Measurements from ENCODE around the gene ZNF362. TPM values are rescaled to one million over a fixed set of nuclear protein-coding genes. Genes with fewer than 3 reads are reported as not detected.

Gene ZNF362
- total RNA-seq, 2 donors from 2014 or later: 25.3 to 55.4 TPM

DNA sequence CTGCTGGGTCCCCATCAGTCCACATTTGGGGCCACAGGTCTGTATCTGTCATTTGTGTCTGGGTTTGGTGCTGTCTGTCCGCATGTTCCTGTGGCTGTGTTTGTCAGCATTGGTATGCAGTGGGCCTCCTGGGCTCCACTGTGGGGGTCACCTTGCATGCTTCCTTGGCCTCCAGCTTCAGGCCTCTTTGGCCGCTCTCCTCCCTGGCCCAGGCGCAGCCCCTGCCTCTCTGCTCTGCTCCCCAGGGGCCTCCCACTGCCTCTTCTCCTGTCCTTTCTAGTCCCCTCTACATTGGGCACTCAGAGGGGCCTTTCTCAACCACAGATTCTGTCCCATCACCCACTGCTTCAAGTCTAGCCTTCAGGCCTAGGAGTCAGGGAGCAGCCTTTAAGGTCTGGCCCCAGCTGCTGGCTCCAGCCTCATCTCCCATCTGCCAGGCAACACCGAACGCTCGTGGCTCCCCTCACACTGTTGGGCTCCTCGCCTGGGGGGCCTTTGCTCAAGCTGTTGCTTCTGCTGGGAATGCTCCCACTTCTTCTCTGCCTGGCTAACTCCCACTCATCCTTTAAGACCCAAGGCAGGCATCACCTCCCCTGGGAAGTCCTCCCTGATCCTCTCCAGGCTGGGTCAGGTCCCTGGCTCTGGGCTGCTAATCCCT is 14.6 kb downstream of the ZNF362 start:
- H3K27ac ChIP-seq: peak overlapping the region; percentile 29 to 51
- no peak overlapping the region for H3K4me3 ChIP-seq
- peaks cover 17 to 90% of the 10 kb centered on the region in 2 donors for H3K4me1 ChIP-seq (ENCODE audit: control insufficient read depth in 1 of 2, low read depth in 2 of 2)
- no peaks in the 10 kb centered on the region for H3K9me3 ChIP-seq
- no peak for TF ChIP-seq CTCF (IDR thresholded peaks at IDR 0.05)
- H3K27me3 ChIP-seq (replicated peaks; ENCODE audit: insufficient read depth): no peaks in the 10 kb centered on the region
- H3K36me3 ChIP-seq: peaks cover 8% of the 10 kb centered on the region
- ATAC-seq (ENCODE audit: insufficient number of reproducible peaks, low FRiP score, low read depth) (no peak), DNase-seq (ENCODE audit: low spot score) (no peak)

- ATAC-seq (ENCODE audit: insufficient number of reproducible peaks, low FRiP score, low read depth) (no peak), DNase-seq (ENCODE audit: low spot score) (no peak)
- Histone ChIP-seq H3K27me3 (replicated peaks; ENCODE audit: insufficient read depth) (no peaks in the 10 kb centered on the region), H3K27ac (peak overlapping the region in 1 of 2 donors; percentile 34), H3K4me3 (no peak overlapping the region), H3K36me3 (peaks cover 11% of the 10 kb centered on the region), H3K4me1 (ENCODE audit: control insufficient read depth in 1 of 2, low read depth in 2 of 2) (peaks cover 17 to 81% of the 10 kb centered on the region in 2 donors), H3K9me3 (no peaks in the 10 kb centered on the region)
- no peak for TF ChIP-seq CTCF (IDR thresholded peaks at IDR 0.05)
Measured at GRCh38 chr1:33271666-33272505, 15.6 kb downstream of the ZNF362 start.

DNA sequence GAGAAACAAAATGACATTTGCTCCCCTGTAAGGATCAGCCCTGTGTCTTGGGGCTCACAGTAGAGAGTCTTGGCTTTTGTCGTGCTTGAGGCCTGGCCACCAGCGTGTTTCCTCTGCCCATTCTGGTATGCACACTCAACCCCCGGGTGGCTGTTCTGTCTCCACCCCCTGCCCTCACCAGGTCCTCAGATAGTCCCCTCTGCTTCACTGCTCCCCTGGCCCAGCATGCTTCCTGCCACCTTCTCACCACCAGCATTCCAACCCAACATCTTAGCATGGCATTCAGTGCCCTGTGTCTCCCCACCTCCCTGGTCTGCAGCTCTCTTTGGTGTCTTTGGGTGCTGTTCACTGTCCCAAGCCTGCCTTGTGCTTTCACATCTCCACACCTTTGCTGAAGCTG is 16.2 kb downstream of the ZNF362 start:
- Histone ChIP-seq H3K27ac (peak overlapping the region in 1 of 2 donors; percentile 21), H3K9me3 (no peaks in the 10 kb centered on the region), H3K4me3 (no peak overlapping the region), H3K27me3 (replicated peaks; ENCODE audit: insufficient read depth) (no peaks in the 10 kb centered on the region), H3K36me3 (peaks cover 17% of the 10 kb centered on the region), H3K4me1 (ENCODE audit: control insufficient read depth in 1 of 2, low read depth in 2 of 2) (peaks cover 17 to 75% of the 10 kb centered on the region in 2 donors)
- no peak for TF ChIP-seq CTCF (IDR thresholded peaks at IDR 0.05)
- DNase-seq (ENCODE audit: low spot score): no peak
- ATAC-seq (ENCODE audit: insufficient number of reproducible peaks, low FRiP score, low read depth): no peak

- ATAC-seq (ENCODE audit: insufficient number of reproducible peaks, low FRiP score, low read depth) (no peak), DNase-seq (ENCODE audit: low spot score) (no peak)
- H3K4me1 ChIP-seq (ENCODE audit: control insufficient read depth in 1 of 2, low read depth in 2 of 2): peaks cover 15 to 70% of the 10 kb centered on the region in 2 donors
- H3K27ac ChIP-seq: peak overlapping the region in 1 of 2 donors; percentile 21
- no peak for TF ChIP-seq CTCF (IDR thresholded peaks at IDR 0.05)
- H3K9me3 ChIP-seq: no peaks in the 10 kb centered on the region
- no peak overlapping the region for H3K4me3 ChIP-seq
- H3K27me3 ChIP-seq (replicated peaks; ENCODE audit: insufficient read depth): no peaks in the 10 kb centered on the region
- peaks cover 20% of the 10 kb centered on the region for H3K36me3 ChIP-seq
Measured at GRCh38 chr1:33272930-33273329, 16.6 kb downstream of the ZNF362 start.

GRCh38 chr1:33273406-33273805 is 17.1 kb downstream of the ZNF362 start:
- Histone ChIP-seq H3K4me3 (no peak overlapping the region), H3K27ac (peak overlapping the region in 1 of 2 donors; percentile 21), H3K9me3 (no peaks in the 10 kb centered on the region), H3K27me3 (replicated peaks; ENCODE audit: insufficient read depth) (no peaks in the 10 kb centered on the region), H3K4me1 (ENCODE audit: control insufficient read depth in 1 of 2, low read depth in 2 of 2) (peaks cover 13 to 66% of the 10 kb centered on the region in 2 donors), H3K36me3 (peaks cover 23% of the 10 kb centered on the region)
- DNase-seq (ENCODE audit: low spot score): no peak
- no peak for TF ChIP-seq CTCF (IDR thresholded peaks at IDR 0.05)
- no peak for ATAC-seq (ENCODE audit: insufficient number of reproducible peaks, low FRiP score, low read depth)

Measured in thoracic aorta (tissue), 2 donors.